ENCODE measurements around the gene ASAP2. TPM values are rescaled to one million over a fixed set of nuclear protein-coding genes. Genes with fewer than 3 reads are reported as not detected.
A peak's percentile ranks its signal among the peaks of the same experiment; 100 is the strongest.

The ASAP2 gene
- total RNA-seq, 1 experiment from 2014 or later: 12.6 TPM

DNA sequence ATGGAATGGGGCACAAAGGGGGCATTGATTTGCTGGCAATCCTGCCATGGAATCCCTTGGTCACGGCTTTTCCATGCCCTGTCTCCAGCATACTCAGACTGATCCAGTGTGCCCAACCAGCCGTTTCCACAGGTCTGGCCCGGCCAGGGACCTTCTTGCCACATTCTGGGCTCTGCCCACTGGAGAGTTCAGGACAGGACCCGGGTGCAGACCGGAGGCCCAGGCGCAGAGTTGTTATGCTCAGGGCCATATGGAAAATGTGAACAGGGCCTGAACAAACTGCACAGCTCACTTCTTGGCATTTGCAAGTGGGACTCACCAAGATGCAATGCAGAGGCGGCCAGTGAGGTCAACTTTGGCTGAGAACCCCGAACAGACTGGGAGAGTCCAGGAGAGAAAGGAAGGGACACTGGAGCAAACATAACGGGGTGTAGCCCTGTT lies 15.6 kb upstream of the ASAP2 start:
- Histone ChIP-seq H3K18ac (ENCODE audit: insufficient read length, low read depth, low read length) (no peak overlapping the region), H3K4me2 (ENCODE audit: insufficient read depth, insufficient read length, low read length) (no peak overlapping the region), H3T11ph (ENCODE audit: low read length) (no peak overlapping the region), H3K4me1 (ENCODE audit: insufficient read depth, low read length) (no peaks in the 10 kb centered on the region), H4K91ac (ENCODE audit: insufficient read length, low read depth, low read length) (no peak overlapping the region), H2BK15ac (ENCODE audit: low read depth, low read length) (no peak overlapping the region), H3K27me3 (ENCODE audit: insufficient read depth, low read length) (no peaks in the 10 kb centered on the region), H2BK12ac (ENCODE audit: insufficient read length, low read depth, low read length) (no peak overlapping the region), H2AK5ac (ENCODE audit: insufficient read length, low read length) (no peak overlapping the region), H4K5ac (ENCODE audit: insufficient read length, low read depth, low read length) (no peak overlapping the region), H3K4ac (ENCODE audit: low read depth, low read length) (no peak overlapping the region), H3K14ac (ENCODE audit: insufficient read depth, low read length) (no peak overlapping the region), H3K23ac (ENCODE audit: insufficient read length, low read depth, low read length) (no peak overlapping the region), H3K79me2 (ENCODE audit: insufficient read depth, low read length) (no peaks in the 10 kb centered on the region), H4K8ac (replicated peaks; ENCODE audit: insufficient read length, low read depth, low read length) (no peak overlapping the region), H3K9ac (ENCODE audit: extremely low read depth, insufficient read length, low read length) (no peak overlapping the region), H3K79me1 (ENCODE audit: insufficient read depth, low read depth, low read length, poor library complexity, severe bottlenecking) (no peaks in the 10 kb centered on the region), H2BK5ac (ENCODE audit: insufficient read length, low read length) (no peak overlapping the region), H2AFZ (ENCODE audit: low read length) (no peak overlapping the region), H3K9me3 (ENCODE audit: control insufficient read depth, low read depth, low read length) (no peaks in the 10 kb centered on the region), H3K23me2 (ENCODE audit: insufficient read length, low read depth, low read length, poor library complexity, severe bottlenecking) (no peaks in the 10 kb centered on the region), H4K20me1 (ENCODE audit: control insufficient read depth, insufficient read depth, insufficient read length) (no peaks in the 10 kb centered on the region), H3K56ac (ENCODE audit: insufficient read length, low read depth, low read length) (no peak overlapping the region), H3K27ac (ENCODE audit: insufficient read length, low read depth, low read length) (no peak overlapping the region), H2BK20ac (ENCODE audit: low read depth, low read length, poor library complexity, severe bottlenecking) (no peak overlapping the region), H2BK120ac (ENCODE audit: low read depth, low read length, poor library complexity, severe bottlenecking) (no peak overlapping the region)
- Mint-ChIP-seq H3K4me1 (peaks cover 7 to 12% of the 10 kb centered on the region in 2 experiments; a peak in 3 of 4 replicates), H3K27me3 (ENCODE audit: low read depth) (peaks cover 5% of the 10 kb centered on the region; the same call in 1 of the 2 replicates), H3K9me3 (no peaks in the 10 kb centered on the region), H3K4me3 (no peak overlapping the region), H3K27ac (no peak overlapping the region), H3K36me3 (ENCODE audit: insufficient read depth in 1 of 3, low read depth in 3 of 3) (no peaks in the 10 kb centered on the region)
- no peak for TF ChIP-seq CTCF (conservative IDR thresholded peaks at IDR 0.05)
- peak; percentile 46 for DNase-seq
- WGBS (ENCODE audit: extremely low coverage, insufficient read length, low lambda C conversion rate): no CpG with 5 or more reads among the region's 9 CpGs

All from H9 (cell line).